H9 (cell line): ENCODE data around the gene EPHA4. TPM values are rescaled to one million over a fixed set of nuclear protein-coding genes. Genes with fewer than 3 reads are reported as not detected.

Experiments
- DNase-seq: peaks from one replicate; pipeline ENCODE4 v3.0.0-alpha.2; 2017
- H2AFZ ChIP-seq: one replicate; pipeline ENCODE4 v1.6.1; 2013; ENCODE audit warnings: mild to moderate bottlenecking, low read length, control low read depth, moderate library complexity
- H2AK5ac ChIP-seq: 2 replicates; pipeline ENCODE4 v1.6.1; 2013; ENCODE audit warnings: low read length, control low read depth, mixed read lengths; ENCODE audit not compliant: insufficient read length
- H2BK120ac ChIP-seq: one replicate; pipeline ENCODE4 v1.6.1; 2013; ENCODE audit warnings: low read depth, mild to moderate bottlenecking, low read length, control low read depth, inconsistent platforms; ENCODE audit not compliant: poor library complexity, severe bottlenecking
- H2BK12ac ChIP-seq: 2 replicates; pipeline ENCODE4 v1.6.1; 2013; ENCODE audit warnings: low read length, control low read depth, mixed read lengths, low read depth; ENCODE audit not compliant: insufficient read length
- H2BK15ac ChIP-seq: 2 replicates; pipeline ENCODE4 v1.6.1; 2013; ENCODE audit warnings: low read depth, low read length, control low read depth
- H2BK20ac ChIP-seq: one replicate; pipeline ENCODE4 v1.6.1; 2013; ENCODE audit warnings: low read depth, mild to moderate bottlenecking, low read length, control low read depth, inconsistent platforms; ENCODE audit not compliant: poor library complexity, severe bottlenecking
- H2BK5ac ChIP-seq: 2 replicates; pipeline ENCODE4 v1.6.1; 2013; ENCODE audit warnings: low read length, control low read depth, mixed read lengths; ENCODE audit not compliant: insufficient read length
- H3K14ac ChIP-seq: 2 replicates; pipeline ENCODE4 v1.6.1; 2013; ENCODE audit warnings: low read length, control low read depth; ENCODE audit not compliant: insufficient read depth
- H3K18ac ChIP-seq: 2 replicates; pipeline ENCODE4 v1.6.1; 2013; ENCODE audit warnings: low read depth, mild to moderate bottlenecking, mixed read lengths, low read length, control low read depth; ENCODE audit not compliant: insufficient read length
- H3K23ac ChIP-seq: 2 replicates; pipeline ENCODE4 v1.6.1; 2013; ENCODE audit warnings: low read length, control low read depth, mixed read lengths, low read depth; ENCODE audit not compliant: insufficient read length
- H3K23me2 ChIP-seq: 2 replicates; pipeline ENCODE4 v1.6.1; 2013; ENCODE audit warnings: low read depth, mild to moderate bottlenecking, mixed read lengths, low read length, control low read depth; ENCODE audit not compliant: insufficient read length, poor library complexity, severe bottlenecking
- H3K27ac ChIP-seq: 2 replicates; pipeline ENCODE4 v1.5.1; 2013; ENCODE audit warnings: low read length, control low read depth, mixed read lengths, low read depth; ENCODE audit not compliant: insufficient read length
- H3K27me3 ChIP-seq: 2 replicates; pipeline ENCODE4 v1.6.1; 2013; ENCODE audit warnings: low read length, control low read depth, inconsistent platforms; ENCODE audit not compliant: insufficient read depth
- H3K4ac ChIP-seq: 2 replicates; pipeline ENCODE4 v1.6.1; 2013; ENCODE audit warnings: low read depth, mild to moderate bottlenecking, control low read depth, inconsistent platforms, low read length, moderate library complexity
- H3K4me1 ChIP-seq: 2 replicates; pipeline ENCODE4 v1.6.1; 2013; ENCODE audit warnings: low read length, control low read depth, inconsistent platforms; ENCODE audit not compliant: insufficient read depth
- H3K4me2 ChIP-seq: 2 replicates; pipeline ENCODE4 v1.6.1; 2013; ENCODE audit warnings: low read length, control low read depth, mixed read lengths; ENCODE audit not compliant: insufficient read length, insufficient read depth
- H3K56ac ChIP-seq: 2 replicates; pipeline ENCODE4 v1.6.1; 2013; ENCODE audit warnings: low read depth, mild to moderate bottlenecking, mixed read lengths, low read length, control low read depth; ENCODE audit not compliant: insufficient read length
- H3K79me1 ChIP-seq: 2 replicates; pipeline ENCODE4 v1.6.1; 2013; ENCODE audit warnings: low read depth, mild to moderate bottlenecking, moderate library complexity, low read length, control low read depth, inconsistent platforms; ENCODE audit not compliant: insufficient read depth, poor library complexity, severe bottlenecking
- H3K79me2 ChIP-seq: 2 replicates; pipeline ENCODE4 v1.6.1; 2013; ENCODE audit warnings: low read length, control low read depth, inconsistent platforms; ENCODE audit not compliant: insufficient read depth
- H3K9ac ChIP-seq: 2 replicates; pipeline ENCODE4 v1.6.1; 2013; ENCODE audit warnings: low read length, control low read depth, mixed read lengths; ENCODE audit not compliant: insufficient read length; ENCODE audit errors: extremely low read depth
- H3K9me3 ChIP-seq: one replicate; pipeline ENCODE4 v1.6.1; 2013; ENCODE audit warnings: low read depth, low read length, inconsistent platforms; ENCODE audit not compliant: control insufficient read depth
- H3T11ph ChIP-seq: one replicate; pipeline ENCODE4 v1.6.1; 2013; ENCODE audit warnings: mild to moderate bottlenecking, low read length, control low read depth, inconsistent platforms
- H4K20me1 ChIP-seq: one replicate; pipeline ENCODE4 v1.6.1; 2013; ENCODE audit not compliant: control insufficient read depth, insufficient read length, insufficient read depth
- H4K5ac ChIP-seq: 2 replicates; pipeline ENCODE4 v1.6.1; 2013; ENCODE audit warnings: low read depth, mild to moderate bottlenecking, mixed read lengths, low read length, control low read depth; ENCODE audit not compliant: insufficient read length
- H4K8ac ChIP-seq: replicated peaks from 2 replicates; pipeline ENCODE4 v1.6.1; 2013; ENCODE audit warnings: low read length, control low read depth, mixed read lengths, low read depth; ENCODE audit not compliant: insufficient read length
- H4K91ac ChIP-seq: 2 replicates; pipeline ENCODE4 v1.6.1; 2013; ENCODE audit warnings: low read depth, mild to moderate bottlenecking, moderate library complexity, mixed read lengths, low read length, control low read depth; ENCODE audit not compliant: insufficient read length
- H3K27ac Mint-ChIP-seq, 3 experiments: 2 replicates in 2 of 3; 3 replicates in 1 of 3; pipeline ENCODE4 v1.8.0; 2020 to 2021; ENCODE audit warnings: mixed read lengths in 3 of 3, mild to moderate bottlenecking in 1 of 3, moderate library complexity in 1 of 3
- H3K27me3 Mint-ChIP-seq: 2 replicates; pipeline ENCODE4 v1.8.0; 2021; ENCODE audit warnings: low read depth, mild to moderate bottlenecking, moderate library complexity, mixed read lengths
- H3K36me3 Mint-ChIP-seq, 3 experiments: 2 replicates in 2 of 3; 3 replicates in 1 of 3; pipeline ENCODE4 v1.8.0; 2020 to 2021; ENCODE audit warnings: low read depth in 3 of 3, mixed read lengths in 3 of 3; ENCODE audit not compliant: insufficient read depth in 1 of 3
- H3K4me1 Mint-ChIP-seq, 2 experiments: 2 replicates each; pipeline ENCODE4 v1.8.0; 2020; ENCODE audit warnings: mixed read lengths in 2 of 2
- H3K4me3 Mint-ChIP-seq, 2 experiments: 2 replicates in 1 of 2; 3 replicates in 1 of 2; pipeline ENCODE4 v1.8.0; 2020 to 2021; ENCODE audit warnings: mild to moderate bottlenecking in 2 of 2, mixed read lengths in 2 of 2, moderate library complexity in 1 of 2
- H3K9me3 Mint-ChIP-seq, 2 experiments: 2 replicates in 1 of 2; 3 replicates in 1 of 2; pipeline ENCODE4 v1.8.0; 2020; ENCODE audit warnings: mild to moderate bottlenecking in 2 of 2, mixed read lengths in 2 of 2, moderate library complexity in 1 of 2
- WGBS: extraction: QIAGEN DNeasy Blood & Tissue Kit; methylation state at CpG from one replicate; pipeline ENCODE4 v1.1.7; 2013; ENCODE audit warnings: missing lambda C conversion rate, low lambda C conversion rate, mixed read lengths; ENCODE audit not compliant: insufficient read length; ENCODE audit errors: extremely low coverage; 5-methylcytosine and 5-hydroxymethylcytosine counted together
- total RNA-seq: library from RNA; stranded (reverse); gene quantifications from 2 replicates; pipeline ENCODE4 v1.2.1, GENCODE V29; 2021
- TF ChIP-seq, protein P1 (sequence below): fragments of 200-600 bp; sonication (generic); conservative IDR thresholded peaks from 3 replicates; pipeline ENCODE4 v1.8.0; 2021; ENCODE audit warnings: antibody characterized with exemption, mild to moderate bottlenecking

The EPHA4 gene
- total RNA-seq, 1 experiment from 2014 or later: 25.1 TPM

DNA sequence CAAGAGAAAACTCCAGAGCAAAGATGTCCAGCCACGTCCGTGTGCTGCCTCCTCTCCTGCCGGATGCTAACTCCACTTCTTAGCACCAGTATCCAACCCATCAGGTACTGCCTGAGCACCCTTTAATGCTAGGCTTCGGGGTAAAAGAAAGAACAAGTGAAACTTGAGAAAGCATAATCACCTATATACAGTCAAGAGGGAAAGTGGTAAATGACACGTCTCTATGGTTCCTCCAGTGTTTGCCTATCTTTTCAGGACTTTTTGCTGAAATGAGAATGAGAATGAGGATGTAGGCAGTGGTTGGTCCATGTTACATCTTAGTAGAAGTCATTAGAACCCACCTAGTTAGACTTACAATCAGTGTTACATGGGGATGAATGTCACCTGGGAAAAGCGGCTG, 47.9 kb downstream of the EPHA4 start:
- Histone ChIP-seq H3K4me1 (peaks cover 6% of the 10 kb centered on the region; the same call in 1 of the 2 replicates), H3K9me3 (no peaks in the 10 kb centered on the region), H3K4ac (no peak overlapping the region), H2AK5ac (no peak overlapping the region), H4K8ac (no peak overlapping the region), H4K20me1 (no peaks in the 10 kb centered on the region), H4K91ac (no peak overlapping the region), H2AFZ (no peak overlapping the region), H3K23me2 (no peaks in the 10 kb centered on the region), H3K18ac (no peak overlapping the region), H3K27ac (no peak overlapping the region), H3K56ac (no peak overlapping the region), H2BK15ac (no peak overlapping the region), H3K9ac (no peak overlapping the region), H3K14ac (no peak overlapping the region), H4K5ac (no peak overlapping the region), H2BK5ac (no peak overlapping the region), H2BK12ac (no peak overlapping the region), H3K4me2 (no peak overlapping the region), H2BK20ac (no peak overlapping the region), H3K27me3 (no peaks in the 10 kb centered on the region), H2BK120ac (no peak overlapping the region), H3T11ph (no peak overlapping the region), H3K79me2 (no peaks in the 10 kb centered on the region), H3K79me1 (no peaks in the 10 kb centered on the region), H3K23ac (no peak overlapping the region)
- TF ChIP-seq, protein P1, sequence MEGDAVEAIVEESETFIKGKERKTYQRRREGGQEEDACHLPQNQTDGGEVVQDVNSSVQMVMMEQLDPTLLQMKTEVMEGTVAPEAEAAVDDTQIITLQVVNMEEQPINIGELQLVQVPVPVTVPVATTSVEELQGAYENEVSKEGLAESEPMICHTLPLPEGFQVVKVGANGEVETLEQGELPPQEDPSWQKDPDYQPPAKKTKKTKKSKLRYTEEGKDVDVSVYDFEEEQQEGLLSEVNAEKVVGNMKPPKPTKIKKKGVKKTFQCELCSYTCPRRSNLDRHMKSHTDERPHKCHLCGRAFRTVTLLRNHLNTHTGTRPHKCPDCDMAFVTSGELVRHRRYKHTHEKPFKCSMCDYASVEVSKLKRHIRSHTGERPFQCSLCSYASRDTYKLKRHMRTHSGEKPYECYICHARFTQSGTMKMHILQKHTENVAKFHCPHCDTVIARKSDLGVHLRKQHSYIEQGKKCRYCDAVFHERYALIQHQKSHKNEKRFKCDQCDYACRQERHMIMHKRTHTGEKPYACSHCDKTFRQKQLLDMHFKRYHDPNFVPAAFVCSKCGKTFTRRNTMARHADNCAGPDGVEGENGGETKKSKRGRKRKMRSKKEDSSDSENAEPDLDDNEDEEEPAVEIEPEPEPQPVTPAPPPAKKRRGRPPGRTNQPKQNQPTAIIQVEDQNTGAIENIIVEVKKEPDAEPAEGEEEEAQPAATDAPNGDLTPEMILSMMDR: no peak
- Mint-ChIP-seq H3K27ac (peak overlapping the region in 2 of 3 experiments; percentile 35 to 67; a peak in 3 of 7 replicates), H3K4me1 (peaks cover 30 to 50% of the 10 kb centered on the region in 2 experiments), H3K9me3 (no peaks in the 10 kb centered on the region), H3K27me3 (no peaks in the 10 kb centered on the region), H3K36me3 (no peaks in the 10 kb centered on the region), H3K4me3 (no peak overlapping the region)
- DNase-seq: no peak
- WGBS: no CpG with 5 or more reads among the region's 6 CpGs
